ENCODE data around the gene UBE2D1.

Gene UBE2D1

DNA sequence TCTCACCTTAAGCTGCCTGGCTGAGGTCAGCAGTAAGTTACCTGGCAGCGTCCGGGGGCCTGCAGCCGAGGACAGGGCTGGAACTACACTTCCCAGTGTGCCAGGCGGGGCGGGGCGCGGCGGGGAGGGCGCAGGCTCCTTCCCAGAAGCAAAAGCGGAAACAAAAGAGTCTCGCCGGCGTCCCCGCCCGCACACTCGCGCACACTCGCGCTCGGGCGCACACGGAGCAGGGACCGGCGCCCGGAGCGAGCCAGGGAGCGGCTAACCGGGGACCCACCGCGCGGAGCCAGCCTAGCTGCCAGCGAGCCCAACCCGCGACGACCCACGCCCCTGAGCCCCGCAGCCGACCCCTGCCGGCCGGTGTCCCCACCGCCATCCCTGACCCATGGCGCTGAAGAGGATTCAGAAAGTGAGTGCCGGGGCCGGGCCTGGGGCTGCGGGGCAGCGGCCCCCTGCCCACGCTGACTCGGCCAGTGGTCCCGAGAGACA lies at the start of gene UBE2D1:
Gene UBE2D1 (plus strand): TSS at position 190 of the 489 bp plus-strand sequence. CDS start 196 bp downstream, at position 386.
- DNase-seq, result peak; percentile 78

DNA sequence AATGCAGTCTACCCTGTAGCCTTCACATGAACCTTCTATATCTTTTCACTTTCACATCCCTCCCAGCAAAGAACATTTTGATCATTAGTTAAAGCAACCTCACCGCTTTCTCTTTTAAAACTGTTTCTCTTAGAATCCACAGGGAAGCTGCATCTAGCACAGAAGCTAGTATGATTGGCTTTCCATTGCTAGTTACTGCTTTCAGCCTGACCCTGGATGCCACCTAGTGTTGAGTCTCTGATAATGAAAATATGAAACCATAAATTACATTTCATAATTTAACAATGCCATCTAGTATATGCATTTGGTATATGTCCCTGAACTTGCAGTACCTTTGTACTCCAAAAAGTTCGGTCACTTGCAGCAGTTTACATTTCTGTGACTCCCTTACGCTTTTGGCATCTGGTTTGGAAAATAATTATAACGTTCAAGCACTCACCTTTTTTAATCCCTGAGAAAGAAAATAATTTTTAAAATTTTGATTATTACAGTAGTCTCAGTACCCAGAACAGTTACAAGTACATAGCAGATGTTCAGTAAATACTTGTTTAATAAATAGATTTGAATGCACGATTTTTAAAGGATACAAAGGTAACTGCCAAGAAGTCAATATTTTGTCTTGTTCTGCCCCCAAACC lies 43.1 kb upstream of the UBE2D1 start:
- peak; percentile 57 for DNase-seq
- in situ Hi-C loops (cut with MboI; ENCODE audit: low pct_unique_long_range_greater_than_20kb, low sequenced_read_pairs), result no loop called here

More for the DNA sequence above, at the start of gene UBE2D1:
- in situ Hi-C loops (cut with MboI; ENCODE audit: low pct_unique_long_range_greater_than_20kb, low sequenced_read_pairs), result no loop called here

DNA sequence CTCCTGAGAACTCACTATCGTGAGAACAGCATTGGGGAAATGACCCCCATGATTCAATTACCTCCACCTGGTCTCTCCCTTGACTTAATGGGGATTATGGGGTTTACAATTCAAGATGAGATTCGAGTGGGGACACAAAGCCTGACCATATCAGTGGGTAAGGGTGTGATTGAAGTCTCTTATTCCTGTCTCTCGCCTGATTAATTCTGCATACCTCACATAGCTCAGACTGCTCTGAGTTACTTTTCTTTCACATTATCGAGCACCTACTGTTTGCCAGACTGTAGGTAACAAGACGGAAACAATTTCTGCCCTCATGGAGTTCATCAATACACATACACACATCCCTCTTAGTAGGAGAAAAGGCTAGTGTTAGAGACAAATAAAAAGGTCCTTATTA lies 40.8 kb upstream of the UBE2D1 start:
- in situ Hi-C loops (cut with MboI; ENCODE audit: low pct_unique_long_range_greater_than_20kb, low sequenced_read_pairs), result no loop called here
- DNase-seq, result no peak

DNA sequence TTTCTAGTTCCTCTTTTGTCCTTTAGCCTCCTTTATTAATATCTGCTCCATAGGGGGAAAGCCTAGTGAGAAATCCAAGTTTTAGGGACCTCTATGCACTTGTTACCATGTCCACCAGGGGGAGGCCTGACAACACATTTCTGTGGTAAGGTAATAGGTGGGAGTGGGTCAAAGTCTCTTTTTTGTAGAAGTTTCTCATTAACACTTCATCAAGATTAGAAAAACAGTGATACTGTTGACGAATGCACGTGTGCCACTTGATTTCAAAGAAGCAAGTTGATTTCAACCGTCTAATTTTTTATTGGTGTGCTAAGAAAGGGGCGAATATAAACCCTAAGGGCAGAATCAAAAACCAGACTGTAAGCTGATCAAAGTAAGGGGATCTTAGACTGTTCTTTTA lies 35.2 kb upstream of the UBE2D1 start:
- in situ Hi-C loops (cut with MboI; ENCODE audit: low pct_unique_long_range_greater_than_20kb, low sequenced_read_pairs), result no loop called here

DNA sequence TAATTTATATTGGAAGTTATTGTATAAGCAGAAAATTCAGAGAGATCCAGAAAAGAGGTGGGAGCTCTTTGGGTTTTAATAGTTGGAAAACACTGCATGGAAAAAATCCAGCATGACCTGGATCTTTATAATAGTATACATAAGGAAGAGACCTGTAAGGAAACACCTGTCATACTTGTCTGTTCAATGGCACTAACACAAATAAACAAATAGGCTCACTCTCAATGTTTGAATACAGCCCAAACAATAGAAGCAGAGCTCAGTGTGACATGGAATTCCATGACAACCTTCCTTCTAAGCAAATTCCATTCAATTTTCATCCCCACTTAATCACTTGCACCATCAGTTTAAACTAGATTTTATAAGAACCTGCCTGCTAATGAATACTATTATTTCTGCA lies 34.1 kb upstream of the UBE2D1 start:
- in situ Hi-C loops (cut with MboI; ENCODE audit: low pct_unique_long_range_greater_than_20kb, low sequenced_read_pairs), result no loop called here
- no peak for DNase-seq

More for the DNA sequence above, 35.2 kb upstream of the UBE2D1 start:
- peak; percentile 84 for DNase-seq

DNA sequence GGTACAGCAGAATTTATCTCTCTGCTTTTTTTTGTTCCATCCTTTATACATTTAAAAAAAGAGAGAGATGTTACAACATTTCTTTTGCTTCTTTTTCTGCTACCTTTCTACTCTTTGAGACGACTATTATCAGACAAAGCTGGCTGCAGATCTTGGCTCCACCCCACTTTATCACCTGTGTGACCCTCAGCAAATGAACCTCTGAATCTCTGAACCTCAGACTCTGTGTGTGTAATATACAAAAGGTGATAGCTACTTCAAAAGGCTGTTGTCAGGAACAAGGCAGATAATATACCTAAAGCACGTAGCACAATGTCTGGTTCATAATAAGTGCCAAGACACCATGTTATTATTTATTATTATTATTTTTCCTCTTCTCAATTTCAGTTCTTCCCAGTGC lies 32.6 kb upstream of the UBE2D1 start:
- in situ Hi-C loops (cut with MboI; ENCODE audit: low pct_unique_long_range_greater_than_20kb, low sequenced_read_pairs), result no loop called here
- DNase-seq, result no peak

DNA sequence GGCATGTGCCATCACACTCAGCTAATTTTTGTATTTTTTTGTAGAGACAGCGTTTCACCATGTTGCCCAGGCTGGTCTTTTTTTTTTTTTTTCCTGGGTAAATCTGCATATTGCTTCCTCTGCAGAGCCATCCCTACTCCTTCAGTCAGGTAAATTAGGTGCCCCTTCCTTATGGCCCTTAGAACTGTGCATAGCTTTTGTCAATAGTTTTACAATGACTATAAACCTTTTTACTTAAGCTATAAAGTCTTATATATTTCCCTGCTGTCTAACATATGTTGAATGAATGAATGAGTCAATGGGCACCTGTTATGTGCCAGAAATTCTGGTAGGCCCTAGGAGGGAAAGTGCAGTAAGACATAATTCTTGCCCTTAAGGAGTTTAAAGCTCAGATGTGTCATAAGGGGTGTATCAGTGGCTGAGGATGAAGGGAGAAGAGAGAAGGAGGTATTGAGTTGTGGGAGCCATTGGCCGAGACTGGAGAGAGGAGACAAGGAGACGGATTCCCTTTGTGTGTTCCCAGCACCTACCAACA lies 30.6 kb upstream of the UBE2D1 start:
- DNase-seq, result no peak
- in situ Hi-C loops (cut with MboI; ENCODE audit: low pct_unique_long_range_greater_than_20kb, low sequenced_read_pairs), result no loop called here

DNA sequence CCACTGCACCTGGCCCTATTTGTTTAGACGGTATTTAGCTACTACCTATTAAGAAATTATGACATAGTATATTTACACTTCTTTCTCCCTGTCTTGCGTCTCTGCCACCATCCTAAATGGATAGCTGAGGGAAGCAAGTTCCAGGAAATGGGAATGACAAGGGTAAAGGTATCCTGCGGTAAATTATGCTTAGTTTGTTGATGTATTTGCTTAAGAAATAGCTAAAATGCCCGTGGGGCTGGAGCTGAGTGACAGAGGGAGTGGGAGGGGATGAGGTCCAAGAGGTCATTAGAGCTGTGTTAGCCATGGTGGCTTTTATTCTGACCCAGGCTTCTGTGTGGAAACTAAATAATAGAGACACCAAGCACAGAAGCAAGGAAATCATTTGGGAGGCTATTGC lies 29.0 kb upstream of the UBE2D1 start:
- DNase-seq, result no peak
- in situ Hi-C loops (cut with MboI; ENCODE audit: low pct_unique_long_range_greater_than_20kb, low sequenced_read_pairs), result no loop called here

DNA sequence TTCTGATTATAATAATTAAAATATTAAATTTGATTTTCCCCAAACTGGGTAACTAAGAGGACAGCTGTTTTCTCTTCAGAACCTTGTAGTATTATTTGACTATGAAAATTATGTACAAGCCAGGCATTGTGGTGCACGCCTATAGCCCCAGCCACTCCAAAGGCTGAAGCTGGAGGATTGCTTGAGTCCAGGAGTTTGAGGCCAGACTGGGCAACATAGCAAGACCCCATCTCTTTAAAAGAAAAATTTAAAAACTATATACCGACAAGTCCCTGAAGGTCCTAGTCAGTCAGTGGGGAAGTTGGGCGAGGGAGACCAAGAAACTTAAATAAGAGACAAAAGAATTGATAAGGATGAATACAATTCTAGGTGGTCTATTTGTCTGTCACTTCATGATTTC lies 27.1 kb upstream of the UBE2D1 start:
- in situ Hi-C loops (cut with MboI; ENCODE audit: low pct_unique_long_range_greater_than_20kb, low sequenced_read_pairs), result no loop called here
- DNase-seq, result no peak

DNA sequence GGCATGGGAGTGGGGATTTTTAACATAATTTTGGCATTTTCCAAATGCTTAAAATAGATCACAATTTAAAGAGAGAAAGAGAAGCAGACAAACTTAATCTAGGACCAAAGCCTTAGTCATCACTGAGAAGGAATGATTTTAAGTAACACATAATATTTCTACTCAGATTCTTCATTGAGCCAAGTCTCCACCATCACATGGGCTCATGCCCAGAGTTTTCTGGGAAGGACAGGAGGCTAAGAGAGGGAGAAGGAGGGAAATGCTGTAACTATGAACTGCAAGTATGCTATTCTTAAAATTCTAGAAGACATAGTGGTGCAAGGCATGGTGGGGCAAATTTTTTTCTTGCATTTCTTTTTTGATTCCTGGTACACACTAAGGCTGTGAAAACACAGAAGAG lies 23.8 kb upstream of the UBE2D1 start:
- DNase-seq, result no peak
- in situ Hi-C loops (cut with MboI; ENCODE audit: low pct_unique_long_range_greater_than_20kb, low sequenced_read_pairs), result no loop called here

DNA sequence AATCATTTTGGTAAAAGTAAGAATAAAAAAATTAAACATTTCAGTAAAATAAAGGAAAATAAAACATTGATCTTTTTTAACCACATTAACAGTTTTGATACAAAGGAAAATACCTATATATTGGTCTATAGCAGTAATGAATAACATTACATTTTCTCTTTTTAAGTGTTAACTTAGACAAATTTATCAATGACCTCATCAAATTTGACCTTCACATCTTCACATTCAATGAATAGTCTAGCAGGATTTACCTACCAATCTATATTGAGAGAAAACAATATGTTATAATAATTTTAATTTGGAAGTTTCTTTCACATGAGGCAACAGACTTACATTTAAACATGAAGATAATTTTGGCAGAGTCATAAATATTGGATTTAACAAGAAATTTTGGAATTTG lies 17.9 kb upstream of the UBE2D1 start:
- in situ Hi-C loops (cut with MboI; ENCODE audit: low pct_unique_long_range_greater_than_20kb, low sequenced_read_pairs), result no loop called here
- DNase-seq, result no peak

DNA sequence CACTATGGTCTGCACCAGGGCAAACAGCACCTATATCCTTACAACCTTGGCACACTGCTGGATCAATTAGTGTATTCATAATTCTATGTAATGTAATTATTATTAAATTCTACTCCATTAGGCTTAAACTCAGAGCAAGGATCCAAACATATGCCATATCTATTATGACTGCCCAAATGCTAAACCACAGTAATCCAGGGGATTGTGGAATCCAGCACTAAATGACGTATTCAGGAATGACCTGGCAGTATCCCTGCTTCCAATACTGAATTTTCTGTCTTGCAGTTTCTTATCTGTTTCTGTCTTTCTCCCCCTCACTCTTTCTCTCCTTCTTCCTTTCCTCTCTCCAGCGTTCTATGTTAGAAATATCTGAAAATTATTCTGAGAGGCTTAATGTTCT lies 16.5 kb upstream of the UBE2D1 start:
- no peak for DNase-seq
- in situ Hi-C loops (cut with MboI; ENCODE audit: low pct_unique_long_range_greater_than_20kb, low sequenced_read_pairs), result no loop called here

DNA sequence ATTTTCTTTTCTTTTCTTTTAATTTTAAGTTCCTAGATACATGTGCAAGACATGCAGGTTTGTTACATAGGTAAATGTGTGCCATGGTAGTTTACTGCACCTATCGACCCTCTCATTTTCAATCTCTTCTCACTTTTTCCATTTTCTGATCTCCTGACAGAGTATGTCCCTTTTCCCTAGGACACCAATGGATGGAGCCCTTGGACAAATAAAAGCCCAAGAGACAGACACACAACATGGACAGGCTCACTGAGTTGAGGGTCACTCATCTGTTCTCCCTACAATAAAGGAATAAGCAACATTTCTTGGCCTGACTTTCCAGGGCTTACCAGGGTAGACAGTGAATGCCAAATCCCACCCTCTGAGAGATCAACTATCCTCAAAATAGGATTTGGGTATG lies 15.2 kb upstream of the UBE2D1 start:
- DNase-seq, result no peak
- in situ Hi-C loops (cut with MboI; ENCODE audit: low pct_unique_long_range_greater_than_20kb, low sequenced_read_pairs), result no loop called here

DNA sequence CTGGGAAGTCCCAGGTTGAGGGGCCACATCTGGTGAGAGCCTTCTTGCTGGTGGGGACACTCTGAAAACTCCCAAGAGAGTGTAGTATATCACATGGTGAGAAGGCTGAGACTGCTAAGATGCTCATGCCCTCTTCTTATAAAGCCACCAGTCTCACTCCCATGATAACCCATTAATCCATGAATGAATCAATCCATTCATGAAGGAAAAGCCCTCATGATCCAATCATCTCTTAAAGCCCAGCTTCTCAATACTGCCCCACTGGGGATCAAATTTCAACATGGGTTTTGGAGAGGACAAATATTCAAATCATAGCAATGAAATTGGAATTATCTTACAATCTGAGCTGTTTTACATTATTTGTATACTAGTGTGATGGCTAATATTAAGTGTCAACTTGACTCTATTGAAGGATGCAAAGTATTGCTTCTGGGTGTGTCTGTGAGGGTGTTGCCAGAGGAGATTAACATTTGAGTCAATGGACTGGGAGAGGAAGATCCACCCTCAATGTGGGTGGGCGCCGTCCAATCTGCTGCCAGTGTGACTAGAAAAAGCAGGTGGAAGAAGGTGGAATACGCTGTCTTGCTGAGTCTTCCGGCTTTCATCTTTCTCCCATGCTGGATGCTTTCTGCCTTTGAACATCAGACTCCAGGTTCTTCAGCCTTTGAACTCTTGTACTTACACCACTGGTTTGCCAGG lies 14.3 kb upstream of the UBE2D1 start:
- in situ Hi-C loops (cut with MboI; ENCODE audit: low pct_unique_long_range_greater_than_20kb, low sequenced_read_pairs), result no loop called here

DNA sequence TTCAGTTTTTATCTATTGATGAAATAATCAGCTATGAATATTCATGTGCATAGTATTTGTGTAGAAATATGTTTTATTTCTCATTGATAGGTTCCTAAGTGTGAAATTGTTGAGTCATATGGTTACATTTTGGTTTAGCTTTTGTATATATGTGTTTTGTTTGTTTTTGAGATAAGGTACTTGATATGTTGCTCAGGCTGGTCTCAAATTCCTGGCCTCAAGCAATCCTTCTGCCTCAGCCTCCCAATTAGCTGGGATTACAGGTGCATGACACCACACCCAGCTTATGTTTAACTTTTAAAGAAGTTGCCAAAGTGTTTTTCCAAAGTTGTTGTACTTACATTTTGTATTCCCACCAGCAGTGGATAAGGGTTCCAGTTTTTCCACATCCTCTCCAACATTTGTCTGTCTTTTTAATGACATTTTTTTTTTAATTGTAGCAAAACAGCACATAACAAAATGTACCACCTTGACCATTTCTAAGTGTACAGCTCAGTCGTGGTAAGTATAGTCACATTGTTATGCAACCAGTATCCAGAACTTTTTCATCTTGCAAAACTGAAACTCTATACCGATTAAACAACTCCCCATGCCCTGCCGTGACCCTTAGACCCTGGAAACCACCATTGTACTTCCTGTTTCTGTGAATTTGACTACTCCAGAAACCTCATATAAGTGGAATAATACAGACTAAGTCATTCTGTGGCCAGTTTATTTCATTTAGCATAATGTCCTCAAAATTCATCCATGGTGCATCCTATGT lies 12.6 kb upstream of the UBE2D1 start:
- in situ Hi-C loops (cut with MboI; ENCODE audit: low pct_unique_long_range_greater_than_20kb, low sequenced_read_pairs), result no loop called here
- DNase-seq, result peak; percentile 93

More for the DNA sequence above, 14.3 kb upstream of the UBE2D1 start:
- no peak for DNase-seq

DNA sequence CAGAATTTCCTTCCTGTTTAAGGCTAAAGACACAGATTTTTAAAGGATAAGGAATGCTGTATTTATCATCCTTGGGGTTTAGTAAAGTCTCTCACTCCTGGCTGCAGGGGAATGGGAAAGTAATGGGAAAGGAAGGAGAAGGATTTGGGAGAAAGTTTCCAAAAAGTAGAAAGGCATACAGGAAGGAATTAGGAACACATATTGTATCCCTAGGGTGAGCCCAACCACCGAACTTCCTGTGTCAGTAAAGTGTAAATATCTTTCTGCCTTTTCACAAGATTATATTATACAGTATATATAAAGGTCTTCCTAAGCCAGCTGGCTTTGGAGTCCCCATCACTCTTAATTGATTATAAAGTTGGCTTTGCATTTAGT lies 12.0 kb upstream of the UBE2D1 start:
- in situ Hi-C loops (cut with MboI; ENCODE audit: low pct_unique_long_range_greater_than_20kb, low sequenced_read_pairs), result no loop called here
- no peak for DNase-seq

DNA sequence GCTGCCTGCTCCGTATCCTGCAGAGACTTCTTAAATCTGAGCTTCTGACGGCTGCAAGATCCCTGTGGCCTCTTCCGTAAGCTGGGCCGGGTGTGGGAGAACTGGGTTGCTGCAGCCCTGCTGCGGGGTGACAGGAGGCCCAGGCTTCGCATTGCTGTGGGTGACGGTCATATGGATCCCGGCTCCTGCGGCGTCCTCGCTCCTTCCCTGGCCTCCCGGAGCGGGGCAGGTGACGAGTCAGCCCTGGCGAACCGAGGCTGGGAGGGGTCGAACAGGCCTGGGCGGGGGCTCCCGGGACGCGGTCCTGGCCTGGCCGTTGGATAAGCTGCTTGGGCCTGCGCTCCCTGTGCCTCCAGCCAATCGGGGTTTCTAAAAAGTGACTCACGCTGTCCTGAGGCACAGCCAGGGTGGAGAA lies 7.8 kb upstream of the UBE2D1 start:
- DNase-seq, result no peak
- in situ Hi-C loops (cut with MboI; ENCODE audit: low pct_unique_long_range_greater_than_20kb, low sequenced_read_pairs), result no loop called here

DNA sequence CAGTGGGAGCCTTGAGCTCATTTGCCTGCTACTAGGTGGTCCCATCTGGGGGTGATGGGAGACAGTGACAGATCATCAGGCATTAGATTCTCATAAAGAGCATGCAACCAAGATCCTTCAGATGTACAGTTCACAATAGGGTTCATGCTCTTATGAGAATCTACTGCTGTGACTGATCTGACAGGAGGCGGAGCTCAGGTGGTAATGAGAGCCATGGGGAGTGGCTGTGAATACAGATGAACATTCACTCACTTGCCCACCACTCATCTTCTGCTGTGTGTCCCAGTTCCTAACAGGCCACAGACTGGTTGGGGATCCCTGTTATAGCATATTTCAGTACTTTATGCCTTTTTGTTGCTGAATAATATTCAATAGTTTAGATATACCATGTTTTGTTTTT lies 6.6 kb upstream of the UBE2D1 start:
- in situ Hi-C loops (cut with MboI; ENCODE audit: low pct_unique_long_range_greater_than_20kb, low sequenced_read_pairs), result no loop called here
- DNase-seq, result no peak

DNA sequence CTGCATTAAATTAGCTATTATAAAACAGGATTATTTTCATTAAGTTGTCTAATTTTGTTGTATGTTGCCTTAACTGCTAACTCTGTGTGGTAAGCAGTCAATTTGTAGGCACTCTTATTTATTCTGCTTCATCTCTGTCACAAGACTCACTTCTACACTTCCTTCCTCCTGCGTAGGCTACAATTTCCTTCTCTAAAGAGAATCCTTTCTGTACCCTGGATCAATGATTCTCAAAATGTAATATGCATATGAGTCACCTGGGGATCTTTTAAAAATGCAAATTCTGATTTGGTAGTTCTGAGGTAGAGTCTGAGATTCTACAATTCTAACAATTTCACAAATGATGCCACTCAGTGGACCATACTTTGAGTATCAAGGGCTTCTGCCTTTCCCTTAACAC lies 4.4 kb upstream of the UBE2D1 start:
- in situ Hi-C loops (cut with MboI; ENCODE audit: low pct_unique_long_range_greater_than_20kb, low sequenced_read_pairs), result no loop called here
- DNase-seq, result no peak

DNA sequence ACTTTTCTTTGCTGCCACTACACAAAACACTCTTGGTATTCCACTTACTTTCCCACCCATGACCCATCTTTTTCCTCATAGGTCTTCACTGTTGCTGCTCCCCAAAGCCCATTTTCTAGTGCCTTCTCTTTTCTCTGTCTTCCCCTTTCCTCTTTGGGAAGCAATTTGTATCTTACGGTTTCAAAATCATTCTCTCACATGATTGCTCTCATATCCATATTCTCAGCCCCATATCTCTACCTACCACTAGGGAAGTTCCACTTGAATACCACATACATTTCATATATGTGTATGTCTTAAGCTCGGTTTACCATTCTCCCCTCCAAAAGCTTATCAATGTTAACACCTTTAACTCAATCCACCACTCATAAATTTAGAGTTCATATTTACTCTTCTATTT lies 3.2 kb upstream of the UBE2D1 start:
- in situ Hi-C loops (cut with MboI; ENCODE audit: low pct_unique_long_range_greater_than_20kb, low sequenced_read_pairs), result no loop called here
- DNase-seq, result no peak

Data from KBM-7 (cell line).